WI38 (cell line): ENCODE measurements around the gene PDCD10.

Source experiments
- H3K4me3 ChIP-seq: 2 replicates; pipeline ENCODE4 v1.5.1; 2011; ENCODE audit warnings: low read depth, mild to moderate bottlenecking, control low read depth, low read length
- TF ChIP-seq, protein P1 (sequence below): IDR thresholded peaks from 2 replicates; pipeline ENCODE4 v1.5.1; 2012; ENCODE audit warnings: low read depth, mild to moderate bottlenecking, control low read depth, low read length

PDCD10 gene

DNA sequence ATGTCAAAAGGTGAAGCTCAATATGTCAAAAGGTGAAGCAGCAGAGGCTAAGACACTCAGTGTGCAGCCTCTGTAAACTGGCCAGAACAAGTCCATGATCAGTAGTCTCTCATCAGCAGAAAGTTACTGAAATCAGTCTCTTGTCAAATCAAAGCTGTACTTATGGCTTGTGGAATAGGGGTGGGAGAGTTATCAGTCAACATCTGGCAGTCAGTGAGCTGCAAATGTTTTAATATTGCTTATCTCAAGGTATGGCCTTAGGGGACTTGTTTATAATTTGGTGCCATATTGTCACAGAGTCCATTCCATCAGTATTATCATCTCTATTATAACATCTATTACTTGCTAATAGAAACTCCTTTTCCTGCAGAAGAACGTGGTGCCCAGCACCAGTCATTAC is 66.0 kb downstream of the PDCD10 start:
- TF ChIP-seq, protein P1, sequence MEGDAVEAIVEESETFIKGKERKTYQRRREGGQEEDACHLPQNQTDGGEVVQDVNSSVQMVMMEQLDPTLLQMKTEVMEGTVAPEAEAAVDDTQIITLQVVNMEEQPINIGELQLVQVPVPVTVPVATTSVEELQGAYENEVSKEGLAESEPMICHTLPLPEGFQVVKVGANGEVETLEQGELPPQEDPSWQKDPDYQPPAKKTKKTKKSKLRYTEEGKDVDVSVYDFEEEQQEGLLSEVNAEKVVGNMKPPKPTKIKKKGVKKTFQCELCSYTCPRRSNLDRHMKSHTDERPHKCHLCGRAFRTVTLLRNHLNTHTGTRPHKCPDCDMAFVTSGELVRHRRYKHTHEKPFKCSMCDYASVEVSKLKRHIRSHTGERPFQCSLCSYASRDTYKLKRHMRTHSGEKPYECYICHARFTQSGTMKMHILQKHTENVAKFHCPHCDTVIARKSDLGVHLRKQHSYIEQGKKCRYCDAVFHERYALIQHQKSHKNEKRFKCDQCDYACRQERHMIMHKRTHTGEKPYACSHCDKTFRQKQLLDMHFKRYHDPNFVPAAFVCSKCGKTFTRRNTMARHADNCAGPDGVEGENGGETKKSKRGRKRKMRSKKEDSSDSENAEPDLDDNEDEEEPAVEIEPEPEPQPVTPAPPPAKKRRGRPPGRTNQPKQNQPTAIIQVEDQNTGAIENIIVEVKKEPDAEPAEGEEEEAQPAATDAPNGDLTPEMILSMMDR: no peak
- no peak overlapping the region for H3K4me3 ChIP-seq

DNA sequence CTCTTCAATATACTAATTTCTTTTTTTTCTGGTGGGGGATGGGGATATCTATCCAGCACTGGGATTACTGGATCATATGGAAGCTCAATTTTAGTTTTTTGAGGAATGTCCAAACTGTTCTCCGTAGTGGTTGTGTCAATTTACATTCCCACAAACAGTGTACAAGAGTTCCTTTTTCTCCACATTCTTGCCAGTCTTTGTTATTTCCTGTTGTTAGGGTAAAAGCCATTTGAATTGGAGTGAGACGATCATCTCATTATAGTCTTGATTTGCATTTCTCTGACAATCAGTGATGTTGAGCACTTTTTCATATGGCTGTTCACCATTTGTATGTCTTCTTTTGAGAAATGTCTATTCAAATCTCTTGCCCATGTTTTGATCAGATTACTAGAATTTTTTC is 68.1 kb downstream of the PDCD10 start:
- H3K4me3 ChIP-seq: no peak overlapping the region
- TF ChIP-seq, protein P1: no peak

DNA sequence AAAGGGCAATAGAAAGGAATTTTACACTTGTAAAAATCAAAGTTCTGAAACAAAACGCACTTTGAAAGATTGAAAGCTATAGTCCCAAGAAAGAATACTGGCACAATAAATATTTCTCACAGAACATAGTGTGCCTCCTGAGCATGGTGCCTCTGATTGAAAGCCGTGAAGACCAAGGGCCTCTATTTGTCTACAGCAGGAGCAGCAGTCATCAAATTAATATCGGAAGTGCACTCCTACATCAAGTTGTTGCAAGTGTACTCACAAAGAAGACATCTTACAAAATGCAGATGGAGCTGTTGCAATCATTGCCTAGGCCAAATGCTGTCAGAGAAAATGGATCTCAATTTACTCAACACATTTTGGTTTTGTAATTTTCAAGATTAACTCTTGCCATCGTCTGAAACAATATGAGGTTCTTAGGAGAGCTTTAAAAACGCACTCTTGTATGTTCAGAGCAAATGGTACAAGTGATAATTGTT is 71.7 kb downstream of the PDCD10 start:
- H3K4me3 ChIP-seq: no peak overlapping the region
- TF ChIP-seq, protein P1: no peak

DNA sequence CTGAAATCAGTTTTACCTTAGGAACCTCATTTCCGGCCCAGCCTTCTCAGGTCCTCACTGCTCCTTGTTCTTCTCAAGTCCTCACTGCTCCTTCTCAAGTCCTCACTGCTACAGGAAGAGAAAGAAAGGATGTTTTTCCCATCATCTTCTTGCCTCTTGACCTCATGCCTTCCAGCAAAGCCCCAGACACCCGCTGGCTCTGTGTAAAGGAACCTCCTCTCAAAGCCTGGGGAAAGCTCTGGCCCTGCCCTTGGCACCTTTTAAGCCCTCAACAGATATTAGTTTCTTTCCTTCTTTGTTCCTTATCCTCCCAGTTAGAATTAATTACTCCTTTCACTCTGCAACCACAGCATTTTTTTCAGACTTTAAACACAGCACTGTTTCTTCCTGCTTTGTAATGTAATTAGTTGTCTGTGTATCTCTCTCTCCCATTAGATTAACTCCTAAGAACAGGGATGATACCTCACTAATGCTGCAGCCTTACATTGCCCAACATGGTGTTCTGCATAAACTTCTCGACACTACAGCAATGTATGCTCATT is 76.9 kb downstream of the PDCD10 start:
- H3K4me3 ChIP-seq: no peak overlapping the region
- TF ChIP-seq, protein P1: no peak

DNA sequence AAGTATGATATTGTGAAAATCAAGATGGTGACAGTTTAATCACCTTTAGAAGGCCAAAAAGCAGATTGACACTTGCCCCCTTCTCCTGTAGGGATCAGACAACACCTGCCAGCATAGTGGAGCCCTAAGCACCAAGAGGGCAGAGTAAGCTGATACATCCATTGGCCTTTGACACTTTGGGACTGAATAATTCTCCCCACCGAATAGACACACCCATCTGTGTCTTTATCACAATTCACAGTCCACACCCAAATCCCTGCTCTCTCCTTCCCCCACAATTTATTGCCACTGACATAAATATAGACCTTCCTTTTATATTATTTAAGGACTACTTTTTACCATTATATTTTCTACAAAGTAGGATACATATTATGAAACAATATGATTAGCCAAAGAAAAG is 77.9 kb downstream of the PDCD10 start:
- TF ChIP-seq, protein P1: no peak
- H3K4me3 ChIP-seq: no peak overlapping the region

DNA sequence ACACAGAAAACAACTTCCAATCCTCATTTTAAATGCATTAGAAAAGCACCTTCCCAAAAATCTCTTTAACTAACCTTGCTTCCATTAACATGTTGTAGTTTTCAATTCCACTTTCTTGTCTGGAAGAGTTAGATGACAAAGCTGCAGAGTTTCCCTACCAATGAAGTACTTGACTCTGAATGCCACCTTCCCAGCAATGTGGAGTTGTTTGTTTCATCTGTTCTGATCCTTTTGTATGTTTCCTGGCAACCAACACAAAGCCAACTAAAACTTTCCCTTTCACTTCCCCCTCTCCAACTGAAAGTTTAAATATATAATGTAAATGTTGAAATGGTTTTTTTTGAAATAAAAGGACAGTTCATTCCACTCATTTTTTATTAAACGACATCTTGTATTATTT is 80.9 kb downstream of the PDCD10 start, which contains the start of gene WDR49:
Gene WDR49 (minus strand): TSS at position 183 of the 400 bp plus-strand sequence. CDS start 517 bp downstream, outside the sequence.
- no peak within 1 kb of the TSS for H3K4me3 ChIP-seq

DNA sequence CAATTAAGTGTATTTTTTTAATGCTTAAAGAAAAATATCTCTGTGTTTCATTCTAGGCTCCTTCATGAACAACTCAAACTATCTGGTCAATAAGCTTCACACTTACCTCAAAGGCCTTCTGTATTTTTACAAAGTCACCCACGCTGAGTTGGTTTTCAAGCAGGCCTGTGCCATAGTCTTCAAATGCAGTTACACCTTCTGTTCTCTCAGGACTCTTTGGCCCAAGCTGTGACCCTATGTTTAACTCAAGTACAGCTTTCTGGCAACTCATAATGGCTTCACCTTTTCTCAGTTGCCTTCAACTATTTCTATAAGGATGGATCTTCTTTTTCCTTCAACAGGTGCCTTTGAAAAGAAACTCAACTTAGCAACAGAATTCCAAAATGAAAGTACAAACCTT is 81.5 kb downstream of the PDCD10 start:
- H3K4me3 ChIP-seq: no peak overlapping the region
- TF ChIP-seq, protein P1: no peak

More for the DNA sequence above, 80.9 kb downstream of the PDCD10 start, which contains the start of gene WDR49:
- TF ChIP-seq, protein P1: no peak
